Naive thymus-derived CD8-positive, alpha-beta T cell (primary cell): ENCODE data around the gene YIPF1. TPM values are rescaled to one million over a fixed set of nuclear protein-coding genes. Genes with fewer than 3 reads are reported as not detected.
"Not testable (repeated sequence)": the region's sequence is repeated elsewhere in the genome, so short reads cannot be mapped to it uniquely, and the experiment has no call there.

ENCODE experiments used
- ATAC-seq, 2 donors: fragments of 150-1000 bp; cut with Tn5 transposase in 1 of 2; sonication (Bioruptor Pico), chemical (Tn5 transposase) in 1 of 2; 1 replicate in 1 of 2; 2 replicates in 1 of 2; pipeline ENCODE4 v1.10.0; 2021; ENCODE audit warnings: mild to moderate bottlenecking in 2 of 2, moderate library complexity in 2 of 2
- POLR2A ChIA-PET: fragments of 350-600 bp; sonication (Branson Sonifier 250); formaldehyde crosslinking; loops from one replicate; lab custom pipeline; 2021; ENCODE audit warnings: antibody characterized with exemption; lab: Charles Lee
- DNase-seq, 10 donors: peaks; one replicate each; pipeline versions ENCODE4 v3.0.0 to v3.0.0-alpha.2; 2020 to 2022
- H3K27ac Mint-ChIP-seq, 10 donors: one replicate each; pipeline ENCODE4 v1.8.0; 2020 to 2022; ENCODE audit warnings: mild to moderate bottlenecking in 10 of 10, mixed read lengths in 10 of 10, moderate library complexity in 4 of 10, inconsistent platforms in 1 of 10
- H3K27me3 Mint-ChIP-seq, 5 donors: one replicate each; pipeline ENCODE4 v1.8.0; 2021 to 2022; ENCODE audit warnings: mixed read lengths in 5 of 5
- H3K36me3 Mint-ChIP-seq, 3 donors: one replicate each; pipeline ENCODE4 v1.8.0; 2020 to 2022; ENCODE audit warnings: mixed read lengths in 3 of 3, mild to moderate bottlenecking in 2 of 3, inconsistent platforms in 1 of 3
- H3K4me1 Mint-ChIP-seq, 4 donors: one replicate each; pipeline ENCODE4 v1.8.0; 2021 to 2022; ENCODE audit warnings: mixed read lengths in 4 of 4
- H3K4me3 Mint-ChIP-seq, 10 donors: one replicate each; pipeline ENCODE4 v1.8.0; 2020 to 2022; ENCODE audit warnings: mild to moderate bottlenecking in 10 of 10, mixed read lengths in 10 of 10, moderate library complexity in 6 of 10, inconsistent platforms in 1 of 10
- H3K9me3 Mint-ChIP-seq, 9 donors: one replicate each; pipeline ENCODE4 v1.8.0; 2020 to 2022; ENCODE audit warnings: mixed read lengths in 9 of 9, mild to moderate bottlenecking in 3 of 9, inconsistent platforms in 1 of 9, moderate library complexity in 1 of 9
- polyA plus RNA-seq, 3 donors: library from polyadenylated mRNA; unstranded; fragments of 300-500 nt; fragmentation: Illumina TruSeq; gene quantifications; one replicate each; pipeline ENCODE4 v1.2.3, GENCODE V29; 2021
- total RNA-seq, 8 experiments: library from RNA in 2 of 8; stranded (reverse) in 2 of 8; gene quantifications; one replicate each; pipeline ENCODE4 v1.2.3 and lab custom pipeline; 2021 to 2026

YIPF1 gene
- total and polyA plus RNA-seq, 5 experiments from 2014 or later, result 13.6 to 25.6 (median 22.3) TPM

- no peak overlapping the region for H3K27ac Mint-ChIP-seq
- H3K36me3 Mint-ChIP-seq, result peaks cover 0 to 5% (median 4%) of the 10 kb centered on the region in 3 donors
- peaks cover 7 to 29% (median 26%) of the 10 kb centered on the region in 4 donors for H3K4me1 Mint-ChIP-seq
- ATAC-seq (no peak), DNase-seq (no peak)
- H3K4me3 Mint-ChIP-seq, result peak overlapping the region in 1 of 10 donors; percentile 41
- H3K27me3 Mint-ChIP-seq, result peaks cover 6 to 16% (median 11%) of the 10 kb centered on the region in 5 donors
- no peaks in the 10 kb centered on the region for H3K9me3 Mint-ChIP-seq
- POLR2A ChIA-PET, result interaction anchor here (0.8 kb wide), 1 partner anchor 8 kb away, joined by 4 read pairs; no protein-coding TSS in a partner anchor
Measured at GRCh38 chr1:53892911-53893310, 3.3 kb upstream of the YIPF1 start.

- Mint-ChIP-seq H3K36me3 (peaks cover 0 to 9% (median 5%) of the 10 kb centered on the region in 3 donors), H3K27me3 (peaks cover 6 to 15% (median 11%) of the 10 kb centered on the region in 5 donors), H3K4me3 (no peak overlapping the region), H3K4me1 (peaks cover 9 to 38% (median 34%) of the 10 kb centered on the region in 4 donors), H3K9me3 (no peaks in the 10 kb centered on the region), H3K27ac (no peak overlapping the region)
- no peak for DNase-seq
- POLR2A ChIA-PET, result no interaction called here
- no peak for ATAC-seq
Measured at GRCh38 chr1:53891678-53892077, 2.1 kb upstream of the YIPF1 start.

- Mint-ChIP-seq H3K4me1 (peaks cover 9 to 43% (median 38%) of the 10 kb centered on the region in 4 donors), H3K27me3 (peaks cover 6 to 14% (median 9%) of the 10 kb centered on the region in 5 donors), H3K36me3 (peaks cover 0 to 15% (median 5%) of the 10 kb centered on the region in 3 donors), H3K27ac (peak overlapping the region in 3 of 10 donors; percentile 8 to 91 (median 8)), H3K9me3 (no peaks in the 10 kb centered on the region), H3K4me3 (peak overlapping the region in 6 of 10 donors; percentile 95 to 97 (median 96))
- DNase-seq (no peak), ATAC-seq (no peak)
- POLR2A ChIA-PET, result interaction anchor here (2.6 kb wide), 1 partner anchor 54 kb away, joined by 24 read pairs; the partner anchor contains the start of genes IFT25 and LRRC42
Measured at GRCh38 chr1:53891018-53891417, 1.4 kb upstream of the YIPF1 start.

- peaks cover 9 to 43% (median 40%) of the 10 kb centered on the region in 4 donors for H3K4me1 Mint-ChIP-seq
- DNase-seq, result no peak
- peak overlapping the region in 8 of 10 donors; percentile 91 to 97 (median 95) for H3K27ac Mint-ChIP-seq
- POLR2A ChIA-PET, result interaction anchor here (0.6 to 2.6 kb wide), 3 partner anchors 11 to 55 kb away, joined by 4 to 24 read pairs (median 5); partner anchors contain the start of genes IFT25 and LRRC42
- H3K4me3 Mint-ChIP-seq, result peak overlapping the region; percentile 93 to 97 (median 95)
- peaks cover 2 to 10% (median 5%) of the 10 kb centered on the region in 5 donors for H3K27me3 Mint-ChIP-seq
- H3K36me3 Mint-ChIP-seq, result peaks cover 0 to 16% (median 2%) of the 10 kb centered on the region in 3 donors
- ATAC-seq, result no peak
- no peaks in the 10 kb centered on the region for H3K9me3 Mint-ChIP-seq
Measured at GRCh38 chr1:53890522-53890941, 935 bp upstream of the YIPF1 start.

GRCh38 chr1:53888681-53889080 lies 916 bp downstream of the YIPF1 start:
- POLR2A ChIA-PET, result interaction anchor here (0.6 to 2.6 kb wide), 4 partner anchors 19 to 147 kb away, joined by 4 to 24 read pairs (median 6); partner anchors contain the start of genes IFT25, LRRC42 and NDC1
- Mint-ChIP-seq H3K9me3 (no peaks in the 10 kb centered on the region), H3K27ac (peak overlapping the region; percentile 37 to 97 (median 94)), H3K27me3 (no peaks in the 10 kb centered on the region), H3K36me3 (peaks cover 0 to 31% (median 0%) of the 10 kb centered on the region in 3 donors), H3K4me1 (peaks cover 13 to 52% (median 52%) of the 10 kb centered on the region in 4 donors), H3K4me3 (peak overlapping the region; percentile 93 to 97 (median 95))
- DNase-seq (no peak), ATAC-seq (no peak)

- Mint-ChIP-seq H3K27ac (peak overlapping the region in 1 of 10 donors; percentile 18), H3K4me1 (peaks cover 13 to 44% (median 40%) of the 10 kb centered on the region in 4 donors), H3K36me3 (peaks cover 6 to 78% (median 23%) of the 10 kb centered on the region in 3 donors), H3K4me3 (peak overlapping the region in 1 of 10 donors; percentile 32)
- ATAC-seq, POLR2A ChIA-PET, DNase-seq, H3K27me3 Mint-ChIP-seq, H3K9me3 Mint-ChIP-seq: not testable (repeated sequence)
Measured at GRCh38 chr1:53883600-53883999, 6.0 kb downstream of the YIPF1 start.

- H3K27ac Mint-ChIP-seq, result not testable (repeated sequence)
Measured at GRCh38 chr1:53881853-53882252, 7.7 kb downstream of the YIPF1 start.

GRCh38 chr1:53878492-53879105 lies 11.0 kb downstream of the YIPF1 start:
- ATAC-seq, result no peak
- peaks cover 11 to 82% (median 53%) of the 10 kb centered on the region in 3 donors for H3K36me3 Mint-ChIP-seq

More at GRCh38 chr1:53881853-53882252, 7.7 kb downstream of the YIPF1 start:
- POLR2A ChIA-PET, H3K27me3 Mint-ChIP-seq, H3K4me3 Mint-ChIP-seq, DNase-seq, ATAC-seq, H3K9me3 Mint-ChIP-seq: not testable (repeated sequence)
- Mint-ChIP-seq H3K36me3 (peaks cover 6 to 88% (median 37%) of the 10 kb centered on the region in 3 donors), H3K4me1 (peaks cover 7 to 29% (median 25%) of the 10 kb centered on the region in 4 donors)

GRCh38 chr1:53875150-53875549 lies 14.4 kb downstream of the YIPF1 start:
- H3K36me3 Mint-ChIP-seq, result peaks cover 5 to 78% (median 40%) of the 10 kb centered on the region in 3 donors
- H3K27me3 Mint-ChIP-seq, POLR2A ChIA-PET, H3K27ac Mint-ChIP-seq, DNase-seq, H3K9me3 Mint-ChIP-seq, H3K4me1 Mint-ChIP-seq, H3K4me3 Mint-ChIP-seq, ATAC-seq: not testable (repeated sequence)

More at GRCh38 chr1:53878492-53879105, 11.0 kb downstream of the YIPF1 start:
- no peak overlapping the region for H3K27ac Mint-ChIP-seq
- POLR2A ChIA-PET, result interaction anchor here (1.1 to 1.2 kb wide), 2 partner anchors 11 to 67 kb away, joined by 3 to 5 read pairs; partner anchors contain the start of genes IFT25 and YIPF1
- H3K27me3 Mint-ChIP-seq, result no peaks in the 10 kb centered on the region
- H3K9me3 Mint-ChIP-seq, result peaks cover 0 to 5% (median 0%) of the 10 kb centered on the region in 9 donors
- H3K4me1 Mint-ChIP-seq, result peaks cover 3 to 13% (median 6%) of the 10 kb centered on the region in 4 donors
- no peak overlapping the region for H3K4me3 Mint-ChIP-seq
- no peak for DNase-seq

GRCh38 chr1:53871773-53872484 lies 17.7 kb downstream of the YIPF1 start:
- H3K36me3 Mint-ChIP-seq, result peaks cover 5 to 73% (median 31%) of the 10 kb centered on the region in 3 donors

GRCh38 chr1:53871221-53871620 lies 18.4 kb downstream of the YIPF1 start:
- H3K27me3 Mint-ChIP-seq, result no peaks in the 10 kb centered on the region
- H3K27ac Mint-ChIP-seq, result no peak overlapping the region
- H3K4me3 Mint-ChIP-seq, result no peak overlapping the region
- POLR2A ChIA-PET, result interaction anchor here (0.8 kb wide), 1 partner anchor 22 kb away, joined by 3 read pairs; no protein-coding TSS in a partner anchor
- DNase-seq, result no peak
- peaks cover 5 to 73% (median 25%) of the 10 kb centered on the region in 3 donors for H3K36me3 Mint-ChIP-seq
- H3K4me1 Mint-ChIP-seq, result peaks cover 0 to 2% (median 0%) of the 10 kb centered on the region in 4 donors
- H3K9me3 Mint-ChIP-seq, result no peaks in the 10 kb centered on the region
- no peak for ATAC-seq

More at GRCh38 chr1:53871773-53872484, 17.7 kb downstream of the YIPF1 start:
- Mint-ChIP-seq H3K4me3 (no peak overlapping the region), H3K27ac (no peak overlapping the region), H3K4me1 (peaks cover 0 to 2% (median 0%) of the 10 kb centered on the region in 4 donors), H3K9me3 (no peaks in the 10 kb centered on the region), H3K27me3 (no peaks in the 10 kb centered on the region)
- POLR2A ChIA-PET, result no interaction called here
- no peak for ATAC-seq
- DNase-seq, result no peak

GRCh38 chr1:53869454-53870117 lies 20.0 kb downstream of the YIPF1 start:
- POLR2A ChIA-PET, result no interaction called here

More at GRCh38 chr1:53869454-53870117, 20.0 kb downstream of the YIPF1 start:
- H3K9me3 Mint-ChIP-seq, result no peaks in the 10 kb centered on the region
- peaks cover 0 to 69% (median 14%) of the 10 kb centered on the region in 3 donors for H3K36me3 Mint-ChIP-seq
- DNase-seq, result no peak
- no peak overlapping the region for H3K27ac Mint-ChIP-seq
- peaks cover 0 to 2% (median 0%) of the 10 kb centered on the region in 4 donors for H3K4me1 Mint-ChIP-seq
- H3K4me3 Mint-ChIP-seq, result no peak overlapping the region
- no peak for ATAC-seq
- H3K27me3 Mint-ChIP-seq, result no peaks in the 10 kb centered on the region
